GM18951 (cell line): ENCODE measurements around the gene NTM.

Experiments used
- POLR2A ChIP-seq: IDR thresholded peaks from 4 replicates; pipeline ENCODE4 v1.6.1; 2011; ENCODE audit warnings: mild to moderate bottlenecking; ENCODE audit not compliant: insufficient read length, insufficient read depth; ENCODE audit errors: extremely low read depth
- in situ Hi-C: fragments of 300-500 bp; cut with MboI; formaldehyde crosslinking; loops from one replicate; pipeline ENCODE4 v1.12.0; 2022; ENCODE audit warnings: low sequenced_read_pairs, mixed read lengths, inconsistent platforms; ENCODE audit not compliant: unreplicated experiment

The NTM gene

GRCh38 chr11:131454490-131454889 is 84.1 kb downstream of the NTM start:
- no peak for TF ChIP-seq POLR2A
- in situ Hi-C loops = no loop called here

- TF ChIP-seq POLR2A = no peak
- in situ Hi-C loops = no loop called here
These were observed 84.6 kb downstream of the NTM start for GRCh38 chr11:131454989-131455388.

GRCh38 chr11:131455843-131456704 is 85.7 kb downstream of the NTM start:
- TF ChIP-seq POLR2A = no peak
- in situ Hi-C loops = no loop called here

- in situ Hi-C loops = no loop called here
- no peak for TF ChIP-seq POLR2A
These were observed 86.7 kb downstream of the NTM start for GRCh38 chr11:131457163-131457562.

GRCh38 chr11:131458421-131458820 is 88.0 kb downstream of the NTM start:
- TF ChIP-seq POLR2A = no peak
- in situ Hi-C loops = no loop called here

- no peak for TF ChIP-seq POLR2A
- in situ Hi-C loops = no loop called here
These were observed 90.5 kb downstream of the NTM start for GRCh38 chr11:131460931-131461330.

GRCh38 chr11:131462622-131463021 is 92.2 kb downstream of the NTM start:
- TF ChIP-seq POLR2A = no peak
- in situ Hi-C loops = no loop called here

GRCh38 chr11:131463162-131463561 is 92.7 kb downstream of the NTM start:
- in situ Hi-C loops = no loop called here
- no peak for TF ChIP-seq POLR2A

- in situ Hi-C loops = no loop called here
- no peak for TF ChIP-seq POLR2A
These were observed 93.4 kb downstream of the NTM start for GRCh38 chr11:131463649-131464425.

GRCh38 chr11:131464461-131464860 is 94.0 kb downstream of the NTM start:
- no peak for TF ChIP-seq POLR2A
- in situ Hi-C loops = no loop called here

- no peak for TF ChIP-seq POLR2A
- in situ Hi-C loops = no loop called here
These were observed 94.6 kb downstream of the NTM start for GRCh38 chr11:131465039-131465438.

GRCh38 chr11:131465746-131466145 is 95.3 kb downstream of the NTM start:
- in situ Hi-C loops = no loop called here
- TF ChIP-seq POLR2A = no peak

GRCh38 chr11:131467645-131468394 is 97.4 kb downstream of the NTM start:
- no peak for TF ChIP-seq POLR2A
- in situ Hi-C loops = no loop called here
